ENCODE measurements around the gene TRIL. TPM values are rescaled to one million over a fixed set of nuclear protein-coding genes. Genes with fewer than 3 reads are reported as not detected.

The TRIL gene
- total and polyA plus RNA-seq, 9 of the 15 experiments (the other 6 are each of a cell fraction or from before 2014, with no cell fraction given): not detected

DNA sequence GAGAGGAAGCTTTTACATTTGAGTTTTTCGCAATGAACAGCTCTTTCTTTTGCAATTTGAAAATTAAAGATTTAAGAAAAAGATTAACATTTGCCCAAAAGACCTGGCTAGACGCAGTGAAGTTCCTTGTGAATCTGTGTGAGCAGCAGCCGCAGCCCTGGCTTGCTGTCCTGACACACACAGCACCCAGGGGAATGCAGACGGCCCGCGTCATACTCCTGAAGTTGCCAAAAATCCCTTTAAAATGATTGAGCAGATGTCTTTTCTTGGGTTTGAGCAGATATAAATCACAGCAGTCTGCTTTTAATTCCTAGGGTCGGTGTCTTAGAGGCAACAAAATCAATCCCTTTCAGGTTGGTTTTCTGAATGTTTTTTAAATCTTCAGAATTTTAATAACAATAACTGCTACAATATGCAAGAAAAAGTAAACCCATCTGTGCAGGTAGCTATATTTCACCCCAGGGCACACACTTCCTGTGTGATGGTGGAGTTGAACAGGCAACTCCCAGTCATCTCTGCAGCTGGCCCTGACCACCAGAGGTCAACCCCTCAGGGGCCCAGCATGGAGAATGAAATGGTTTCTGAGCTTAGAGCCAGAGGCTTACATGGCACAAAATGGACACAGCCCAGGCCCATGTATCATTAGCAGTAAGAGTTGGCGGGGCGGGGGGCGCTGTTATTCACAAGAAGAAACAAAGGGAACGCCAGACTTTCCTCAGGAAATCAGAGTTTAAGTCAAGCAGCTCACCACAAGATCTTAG lies 32.2 kb upstream of the TRIL start (continued):
- TF ChIP-seq JUND (IDR thresholded peaks at IDR 0.05; ENCODE audit: borderline replicate concordance, low read depth, low read length) (no peak), JUND (tag; IDR thresholded peaks at IDR 0.05; ENCODE audit: borderline replicate concordance, low read depth, low read length) (no peak), HCFC1 (IDR thresholded peaks at IDR 0.05; ENCODE audit: low read depth, low read length) (no peak), REST (IDR thresholded peaks at IDR 0.05; ENCODE audit: borderline replicate concordance) (no peak), REST (CRISPR knock-in tag; IDR thresholded peaks at IDR 0.05; ENCODE audit: low read depth) (no peak), ZNF124 (CRISPR knock-in tag; IDR thresholded peaks at IDR 0.05) (no peak)

All from K562 (cell line).